K562 (cell line): Measurements from ENCODE around the gene RNF145. TPM values are rescaled to one million over a fixed set of nuclear protein-coding genes. Genes with fewer than 3 reads are reported as not detected.
A peak's percentile ranks its signal among the peaks of the same experiment; 100 is the strongest.

Source experiments
- ARHGAP35 ChIP-seq: fragments of 450-650 bp; IDR thresholded peaks from 2 replicates; pipeline ENCODE4 v1.6.1; 2018; ENCODE audit not compliant: partially characterized antibody
- ATF7 ChIP-seq: fragments of 450-650 bp; IDR thresholded peaks from 2 replicates; pipeline ENCODE4 v1.7.1; 2014; ENCODE audit warnings: mild to moderate bottlenecking, moderate library complexity
- BCL6 ChIP-seq: fragments of 250-450 bp; sonication (Bioruptor Pico); IDR thresholded peaks from 2 replicates; pipeline ENCODE4 v1.4.0; 2020
- BMI1 ChIP-seq: fragments of 150-350 bp; IDR thresholded peaks from 2 replicates; pipeline ENCODE4 v1.6.1; 2014; ENCODE audit warnings: low read length
- HDAC2 ChIP-seq: fragments of 450-650 bp; IDR thresholded peaks from 2 replicates; pipeline ENCODE4 v1.6.1; 2016; ENCODE audit warnings: mild to moderate bottlenecking
- HSF4 ChIP-seq: fragments of 250-450 bp; sonication (Bioruptor Pico); IDR thresholded peaks from 2 replicates; pipeline ENCODE4 v2.1.2; 2022; ENCODE audit warnings: mild to moderate bottlenecking, moderate library complexity, borderline replicate concordance
- MEF2A ChIP-seq: IDR thresholded peaks from 2 replicates; pipeline ENCODE4 v1.6.1; 2011; ENCODE audit warnings: low read depth, mild to moderate bottlenecking, low read length, moderate library complexity; ENCODE audit not compliant: control insufficient read depth
- MLLT1 ChIP-seq, 2 experiments: fragments of 450-650 bp; IDR thresholded peaks; 2 replicates each; pipeline ENCODE4 v1.6.1; 2016
- MNT ChIP-seq, 2 experiments: fragments of 450-650 bp; conservative IDR thresholded peaks; 2 replicates each; pipeline ENCODE4 v1.6.1; 2017; ENCODE audit warnings: mild to moderate bottlenecking in 2 of 2, moderate library complexity in 2 of 2
- RAD51 ChIP-seq: fragments of 450-650 bp; IDR thresholded peaks from 2 replicates; pipeline ENCODE4 v1.7.1; 2016; ENCODE audit warnings: low read depth, mild to moderate bottlenecking, borderline replicate concordance
- SMARCA5 ChIP-seq: fragments of 450-650 bp; IDR thresholded peaks from 2 replicates; pipeline ENCODE4 v1.6.1; 2016
- SMARCB1 ChIP-seq: IDR thresholded peaks from 2 replicates; pipeline ENCODE4 v1.6.1; 2011; ENCODE audit warnings: improper control_type of control experiment, low read depth; ENCODE audit not compliant: insufficient read length
- STAT6 ChIP-seq: sonication (generic); formaldehyde crosslinking; IDR thresholded peaks from 2 replicates; pipeline ENCODE4 v1.8.1; 2023; ENCODE audit warnings: mild to moderate bottlenecking, missing genetic modification reagents
- polyA plus RNA-seq, 8 experiments: library from polyadenylated mRNA; depleted of rRNA in 4 of 8; stranded (reverse) in 5 of 8; unstranded in 3 of 8; fragments of >200 nt; fragmentation: Nextera tagmentation in 2 of 8; fragmentation: Illumina TruSeq in 1 of 8; extraction: Ambion mirVana in 2 of 8; extraction: Trizol in 1 of 8; gene quantifications; 2 replicates each; pipeline versions ENCODE4 v1.2.1 to v1.2.3, GENCODE V29; 2011 to 2014; ENCODE audit warnings: inconsistent platforms in 1 of 8, missing spikeins in 1 of 8
- total RNA-seq, 7 experiments: library from RNA; depleted of rRNA in 6 of 7; stranded (reverse); fragments of >200 nt in 6 of 7; fragmentation: Illumina TruSeq in 2 of 7; extraction: Trizol in 2 of 7; gene quantifications; 2 replicates each; pipeline versions ENCODE4 v1.2.1 to v1.2.3, GENCODE V29; 2011 to 2021; ENCODE audit warnings: low replicate concordance in 1 of 7
- TF ChIP-seq, protein P1 (sequence below): sonication (generic); formaldehyde crosslinking; IDR thresholded peaks from 2 replicates; pipeline ENCODE4 v1.8.1; 2023; ENCODE audit warnings: missing genetic modification reagents, mild to moderate bottlenecking, borderline replicate concordance
- TF ChIP-seq, protein P2 (sequence below): fragments of 450-650 bp; IDR thresholded peaks from 2 replicates; pipeline ENCODE4 v1.6.1; 2017; ENCODE audit warnings: antibody characterized with exemption

RNF145 gene
- total and polyA plus RNA-seq, 9 of the 15 experiments (the other 6 are each of a cell fraction or from before 2014, with no cell fraction given) = 13.6 to 40.7 (median 25.4) TPM

GRCh38 chr5:159207222-159207685 is 2.1 kb downstream of the RNF145 start (continued):
- TF ChIP-seq, protein P1, sequence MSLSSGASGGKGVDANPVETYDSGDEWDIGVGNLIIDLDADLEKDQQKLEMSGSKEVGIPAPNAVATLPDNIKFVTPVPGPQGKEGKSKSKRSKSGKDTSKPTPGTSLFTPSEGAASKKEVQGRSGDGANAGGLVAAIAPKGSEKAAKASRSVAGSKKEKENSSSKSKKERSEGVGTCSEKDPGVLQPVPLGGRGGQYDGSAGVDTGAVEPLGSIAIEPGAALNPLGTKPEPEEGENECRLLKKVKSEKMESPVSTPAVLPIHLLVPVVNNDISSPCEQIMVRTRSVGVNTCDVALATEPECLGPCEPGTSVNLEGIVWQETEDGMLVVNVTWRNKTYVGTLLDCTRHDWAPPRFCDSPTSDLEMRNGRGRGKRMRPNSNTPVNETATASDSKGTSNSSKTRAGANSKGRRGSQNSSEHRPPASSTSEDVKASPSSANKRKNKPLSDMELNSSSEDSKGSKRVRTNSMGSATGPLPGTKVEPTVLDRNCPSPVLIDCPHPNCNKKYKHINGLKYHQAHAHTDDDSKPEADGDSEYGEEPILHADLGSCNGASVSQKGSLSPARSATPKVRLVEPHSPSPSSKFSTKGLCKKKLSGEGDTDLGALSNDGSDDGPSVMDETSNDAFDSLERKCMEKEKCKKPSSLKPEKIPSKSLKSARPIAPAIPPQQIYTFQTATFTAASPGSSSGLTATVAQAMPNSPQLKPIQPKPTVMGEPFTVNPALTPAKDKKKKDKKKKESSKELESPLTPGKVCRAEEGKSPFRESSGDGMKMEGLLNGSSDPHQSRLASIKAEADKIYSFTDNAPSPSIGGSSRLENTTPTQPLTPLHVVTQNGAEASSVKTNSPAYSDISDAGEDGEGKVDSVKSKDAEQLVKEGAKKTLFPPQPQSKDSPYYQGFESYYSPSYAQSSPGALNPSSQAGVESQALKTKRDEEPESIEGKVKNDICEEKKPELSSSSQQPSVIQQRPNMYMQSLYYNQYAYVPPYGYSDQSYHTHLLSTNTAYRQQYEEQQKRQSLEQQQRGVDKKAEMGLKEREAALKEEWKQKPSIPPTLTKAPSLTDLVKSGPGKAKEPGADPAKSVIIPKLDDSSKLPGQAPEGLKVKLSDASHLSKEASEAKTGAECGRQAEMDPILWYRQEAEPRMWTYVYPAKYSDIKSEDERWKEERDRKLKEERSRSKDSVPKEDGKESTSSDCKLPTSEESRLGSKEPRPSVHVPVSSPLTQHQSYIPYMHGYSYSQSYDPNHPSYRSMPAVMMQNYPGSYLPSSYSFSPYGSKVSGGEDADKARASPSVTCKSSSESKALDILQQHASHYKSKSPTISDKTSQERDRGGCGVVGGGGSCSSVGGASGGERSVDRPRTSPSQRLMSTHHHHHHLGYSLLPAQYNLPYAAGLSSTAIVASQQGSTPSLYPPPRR (CRISPR knock-in tag) = no peak
- TF ChIP-seq STAT6 (no peak), ARHGAP35 (no peak), MEF2A (no peak), ATF7 (no peak), RAD51 (peak; percentile 89), HDAC2 (0 out of 2 replicates have a peak, but pooled peaks have one; percentile 3), BCL6 (CRISPR knock-in tag) (no peak), MNT (conservative IDR thresholded peaks at IDR 0.05) (peak in 1 of 2 experiments; percentile 68; a peak in 1 of 4 replicates), HSF4 (CRISPR knock-in tag) (no peak), MLLT1 (IDR thresholded peaks at IDR 0.05) (peak; percentile 37 to 68; a peak in 2 of 4 replicates), SMARCA5 (peak; percentile 12; the same call in 1 of the 2 replicates), BMI1 (no peak), SMARCB1 (peak; percentile 77)
- TF ChIP-seq, protein P2, sequence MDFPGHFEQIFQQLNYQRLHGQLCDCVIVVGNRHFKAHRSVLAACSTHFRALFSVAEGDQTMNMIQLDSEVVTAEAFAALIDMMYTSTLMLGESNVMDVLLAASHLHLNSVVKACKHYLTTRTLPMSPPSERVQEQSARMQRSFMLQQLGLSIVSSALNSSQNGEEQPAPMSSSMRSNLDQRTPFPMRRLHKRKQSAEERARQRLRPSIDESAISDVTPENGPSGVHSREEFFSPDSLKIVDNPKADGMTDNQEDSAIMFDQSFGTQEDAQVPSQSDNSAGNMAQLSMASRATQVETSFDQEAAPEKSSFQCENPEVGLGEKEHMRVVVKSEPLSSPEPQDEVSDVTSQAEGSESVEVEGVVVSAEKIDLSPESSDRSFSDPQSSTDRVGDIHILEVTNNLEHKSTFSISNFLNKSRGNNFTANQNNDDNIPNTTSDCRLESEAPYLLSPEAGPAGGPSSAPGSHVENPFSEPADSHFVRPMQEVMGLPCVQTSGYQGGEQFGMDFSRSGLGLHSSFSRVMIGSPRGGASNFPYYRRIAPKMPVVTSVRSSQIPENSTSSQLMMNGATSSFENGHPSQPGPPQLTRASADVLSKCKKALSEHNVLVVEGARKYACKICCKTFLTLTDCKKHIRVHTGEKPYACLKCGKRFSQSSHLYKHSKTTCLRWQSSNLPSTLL = 0 out of 2 replicates have a peak, but pooled peaks have one; percentile 51
